ENCODE results near the gene PPP1R12A.
"Not testable (repeated sequence)": the region's sequence is repeated elsewhere in the genome, so short reads cannot be mapped to it uniquely, and the experiment has no call there.

Gene PPP1R12A

GRCh38 chr12:79837575-79837974, 97.3 kb downstream of the PPP1R12A start:
- DNase-seq, result no peak

GRCh38 chr12:79835377-79835843, 99.5 kb downstream of the PPP1R12A start:
- DNase-seq, result no peak

- DNase-seq, result no peak
Measured at GRCh38 chr12:79834712-79835376, 100.1 kb downstream of the PPP1R12A start.

- no peak for DNase-seq
Measured at GRCh38 chr12:79830440-79830839, 104.5 kb downstream of the PPP1R12A start.

GRCh38 chr12:79828924-79829323, 106.0 kb downstream of the PPP1R12A start:
- no peak for DNase-seq

DNA sequence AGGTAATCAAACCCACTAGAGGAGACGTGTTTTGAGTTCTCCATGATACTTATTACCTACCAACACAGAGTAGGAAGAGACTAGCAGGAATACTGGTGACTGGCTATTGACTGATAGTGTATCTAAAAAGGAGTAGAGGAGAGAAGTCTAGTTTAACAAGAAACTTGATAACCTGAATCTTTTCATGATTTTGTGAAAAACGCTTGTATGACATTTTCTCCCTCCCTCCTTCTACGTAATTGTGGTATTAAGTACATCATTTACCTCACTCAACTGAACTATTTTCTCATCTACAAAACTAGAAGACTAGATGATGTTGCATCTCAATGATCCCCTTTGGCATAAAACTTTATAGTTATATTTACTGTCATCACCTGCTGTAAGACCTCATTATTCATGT, 107.4 kb downstream of the PPP1R12A start:
- no peak for DNase-seq

GRCh38 chr12:79826267-79827128, 108.4 kb downstream of the PPP1R12A start:
- no peak for DNase-seq

DNA sequence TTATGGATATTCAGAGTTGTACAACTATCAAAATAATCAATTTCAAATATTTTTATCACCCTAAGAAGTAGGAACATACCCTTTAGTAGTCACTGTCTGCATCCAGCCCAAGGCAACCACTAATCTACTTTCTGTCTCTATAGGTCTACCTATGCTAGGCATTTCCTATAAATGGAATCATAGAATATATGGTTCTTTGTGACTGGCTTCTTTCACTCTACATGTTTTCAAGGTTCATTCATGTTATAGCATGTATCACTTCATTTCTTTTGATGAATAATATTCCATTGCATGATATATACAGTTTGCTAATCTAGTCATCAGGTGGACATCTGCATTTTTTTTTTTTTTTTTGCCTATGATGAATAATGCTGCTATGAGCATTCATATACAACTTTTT, 112.4 kb downstream of the PPP1R12A start:
- no peak for DNase-seq

- DNase-seq, result no peak
Measured at GRCh38 chr12:79818856-79819255, 116.0 kb downstream of the PPP1R12A start.

DNA sequence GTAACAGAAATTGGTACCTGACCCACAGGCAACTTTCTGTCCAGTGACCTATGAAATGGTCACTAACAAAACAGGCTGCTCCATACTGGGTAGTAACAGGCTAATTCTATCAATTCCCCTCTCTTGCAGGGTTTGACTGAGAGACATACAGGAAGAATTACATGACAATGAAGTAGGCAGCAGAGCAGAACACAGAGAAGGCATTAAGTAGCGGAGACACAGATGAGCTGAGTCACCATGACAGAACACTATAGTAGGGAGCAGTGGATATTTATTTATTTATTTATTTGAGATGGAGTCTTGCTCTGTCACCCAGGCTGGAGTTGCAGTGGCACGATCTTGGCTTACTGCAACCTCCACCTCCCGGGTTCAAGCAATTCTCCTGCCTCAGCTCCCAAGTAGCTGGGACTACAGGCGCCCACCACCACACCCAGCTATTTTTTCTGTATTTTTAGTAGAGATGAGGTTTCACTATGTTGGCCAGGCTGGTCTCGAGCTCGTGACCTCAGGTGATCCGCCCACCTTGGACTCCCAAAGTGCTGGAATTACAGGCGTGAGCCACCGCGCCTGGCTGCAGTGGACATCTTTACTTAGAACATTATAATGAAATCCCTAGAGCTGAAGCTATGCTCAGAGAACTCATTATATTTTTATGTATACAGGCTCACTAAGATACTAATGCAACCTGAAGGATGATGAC, 150.4 kb downstream of the PPP1R12A start:
- DNase-seq, result not testable (repeated sequence)

DNA sequence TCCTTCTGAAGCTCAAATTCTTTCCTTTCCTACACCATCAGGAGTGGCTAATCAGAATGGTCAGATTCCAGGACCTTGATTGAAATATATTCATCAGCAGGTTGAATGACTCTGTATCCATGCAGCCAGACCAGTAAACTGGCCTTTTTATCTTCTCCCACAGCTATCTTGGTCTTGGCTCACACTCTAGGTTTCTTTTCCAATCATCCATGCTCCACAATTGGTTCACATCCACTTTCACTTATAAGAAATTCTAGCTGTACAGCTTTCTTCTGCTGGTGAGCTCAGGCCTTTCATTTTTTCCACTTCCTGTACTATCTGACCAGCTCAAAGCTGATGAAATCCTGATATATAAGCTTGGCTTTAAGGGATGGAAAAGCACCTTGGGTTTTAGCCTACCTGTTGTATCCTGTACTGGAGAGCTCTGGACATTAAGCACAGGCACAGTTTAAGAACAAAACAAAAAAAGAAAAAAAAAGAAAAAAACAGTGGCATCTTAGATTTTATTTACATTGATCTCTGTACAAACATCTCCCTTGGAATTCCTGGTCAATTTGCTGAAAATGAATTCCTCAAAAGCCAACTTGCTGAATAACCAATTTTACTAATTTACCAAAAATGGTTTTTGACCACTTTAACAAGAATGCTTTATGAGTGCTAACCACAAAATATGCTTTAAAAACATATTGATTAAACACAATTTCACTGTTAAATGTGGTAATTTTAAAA, 152.6 kb downstream of the PPP1R12A start:
- no peak for DNase-seq

- DNase-seq, result no peak
Measured at GRCh38 chr12:79778802-79779448, 156.0 kb downstream of the PPP1R12A start.

DNA sequence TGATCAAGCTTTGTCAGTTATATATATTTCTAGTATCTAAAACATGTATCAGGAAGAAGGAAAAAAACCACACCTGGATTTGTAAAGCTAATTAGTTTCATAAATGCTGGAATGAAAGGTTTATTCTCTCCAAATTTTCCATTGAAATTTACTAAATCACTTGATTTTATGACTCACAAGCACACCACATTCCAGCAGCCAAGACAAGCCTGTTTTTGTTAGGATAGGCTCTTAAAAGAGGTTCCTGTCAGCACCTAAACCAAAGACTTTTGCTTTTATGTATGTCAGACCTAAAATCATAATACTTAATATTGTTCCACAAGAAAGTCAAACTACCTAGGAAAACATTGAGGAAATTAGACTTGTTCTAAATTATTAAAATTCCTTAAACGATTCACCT, 158.8 kb downstream of the PPP1R12A start:
- DNase-seq, result no peak

DNA sequence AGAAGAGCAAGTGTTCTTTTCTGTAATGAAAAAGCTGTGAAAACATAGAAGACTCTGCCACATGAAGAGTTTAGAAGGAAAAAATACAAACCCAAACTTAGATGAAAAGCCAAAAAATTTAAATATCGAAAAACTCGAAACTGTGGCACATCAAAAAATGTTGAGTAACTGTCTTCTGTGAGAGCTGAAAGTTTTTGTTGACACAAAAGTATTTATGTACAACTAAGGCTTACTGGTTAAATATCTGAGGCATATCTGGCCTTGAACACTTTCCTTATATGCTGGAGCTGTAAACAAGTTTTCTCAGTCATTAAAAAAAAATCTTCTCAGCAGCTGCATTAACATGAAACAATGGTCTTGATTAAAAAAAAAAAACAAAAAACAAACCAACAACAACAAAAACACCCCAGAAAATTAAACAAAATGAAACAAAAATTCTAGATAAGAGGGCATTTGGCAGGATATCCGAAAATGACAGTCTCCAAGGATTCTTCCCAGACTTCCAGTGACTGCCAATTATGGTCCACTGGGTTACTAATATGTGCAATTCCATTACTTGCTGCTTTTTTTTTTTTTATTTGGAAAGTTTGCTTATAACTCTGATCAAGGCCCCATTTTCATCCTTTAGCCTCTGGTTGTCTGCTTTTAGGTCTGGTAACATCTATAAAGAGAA, 159.4 kb downstream of the PPP1R12A start:
- DNase-seq, result no peak

GRCh38 chr12:79773896-79774295, 161.0 kb downstream of the PPP1R12A start:
- no peak for DNase-seq

- DNase-seq, result no peak
Measured at GRCh38 chr12:79769860-79770485, 164.9 kb downstream of the PPP1R12A start.

GRCh38 chr12:79769189-79769859, 165.6 kb downstream of the PPP1R12A start:
- no peak for DNase-seq

GRCh38 chr12:79766705-79767464, 168.0 kb downstream of the PPP1R12A start:
- no peak for DNase-seq

DNA sequence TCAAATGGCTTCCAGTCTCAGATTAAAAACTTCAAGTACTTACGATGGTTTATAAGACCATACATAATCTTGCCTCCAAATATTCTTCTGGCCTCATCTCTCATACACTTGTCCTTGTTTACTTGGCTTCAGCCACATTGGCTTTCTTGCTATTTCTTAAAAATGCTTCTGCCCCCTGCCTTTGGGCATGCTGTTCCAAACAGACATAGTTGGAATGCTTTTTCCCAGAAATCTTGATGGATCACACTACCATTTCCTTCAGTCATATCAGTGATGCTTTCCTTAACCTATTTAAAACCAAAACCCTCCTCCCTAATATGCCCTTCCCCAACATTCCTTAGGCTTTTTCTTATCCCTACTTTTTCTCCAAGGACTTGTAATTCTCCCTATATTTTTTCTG, 169.7 kb downstream of the PPP1R12A start:
- DNase-seq, result no peak

- DNase-seq, result no peak
Measured at GRCh38 chr12:79764641-79765040, 170.3 kb downstream of the PPP1R12A start.

Data from femur (tissue), 1 donor.